ENCODE measurements around the gene GAREM2.

DNA sequence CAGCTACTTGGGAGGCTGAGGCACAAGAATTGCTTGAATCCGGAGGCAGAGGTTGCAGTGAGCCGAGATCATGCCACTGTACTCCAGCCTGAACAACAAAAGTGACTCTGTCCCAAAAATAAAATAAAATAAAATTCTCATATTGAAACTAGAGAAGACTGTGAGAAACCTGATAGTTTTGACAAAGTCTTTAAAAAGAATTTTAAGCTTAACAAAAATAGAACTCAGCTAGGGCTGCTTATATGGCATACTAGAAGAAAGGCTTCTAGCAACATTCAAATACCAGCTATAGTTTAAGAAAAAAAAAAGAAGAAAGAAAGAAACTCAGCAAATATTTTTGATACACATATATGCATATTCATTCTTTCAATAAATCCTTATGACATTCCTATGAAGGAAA is 57.9 kb downstream of the GAREM2 start:
- no peak for TF ChIP-seq EZH2 (IDR thresholded peaks at IDR 0.05; ENCODE audit: borderline replicate concordance, low read length)
- no peak for TF ChIP-seq CTCF (conservative IDR thresholded peaks at IDR 0.05 in 1 of 2, IDR thresholded peaks at IDR 0.05 in 1 of 2; ENCODE audit: extremely low read depth in 1 of 2, insufficient read depth in 1 of 2, low read depth in 1 of 2, low read length in 2 of 2)
